H1 (cell line): ENCODE results near the gene EHBP1. TPM values are rescaled to one million over a fixed set of nuclear protein-coding genes. Genes with fewer than 3 reads are reported as not detected.

Experiments
- CTCF ChIA-PET: fragments of 300-600 bp; sonication (Branson Sonifier 250); formaldehyde crosslinking; loops from one replicate; lab custom pipeline; 2021; ENCODE audit not compliant: partially characterized antibody; lab: Charles Lee
- POLR2A ChIA-PET: fragments of 300-600 bp; sonication (Branson Sonifier 250); formaldehyde crosslinking; loops from one replicate; lab custom pipeline; 2021; ENCODE audit warnings: inconsistent platforms; ENCODE audit not compliant: partially characterized antibody; lab: Charles Lee
- DNase-seq, 2 experiments: peaks; one replicate each; pipeline versions ENCODE4 v3.0.0 to v3.0.0-alpha.2; 2010 to 2022; ENCODE audit warnings: low spot score in 2 of 2, low read depth in 1 of 2, mixed read lengths in 1 of 2
- FAIRE-seq: peaks from 2 replicates; lab custom pipeline; 2011; peaks lifted over from hg19 to GRCh38; lab: Jason Lieb, UNC
- H2AFZ ChIP-seq: 2 replicates; pipeline ENCODE4 v1.8.1; 2012; ENCODE audit warnings: low read length, inconsistent platforms
- H2AK5ac ChIP-seq: 2 replicates; pipeline ENCODE4 v1.6.1; 2013; ENCODE audit warnings: low read depth, low read length
- H2BK120ac ChIP-seq: replicated peaks from 2 replicates; pipeline ENCODE3; 2013; ENCODE audit warnings: low read depth, low read length, inconsistent platforms
- H2BK12ac ChIP-seq: 2 replicates; pipeline ENCODE4 v1.6.1; 2013; ENCODE audit warnings: low read depth, low read length
- H2BK15ac ChIP-seq: 2 replicates; pipeline ENCODE4 v1.6.1; 2013; ENCODE audit warnings: low read length
- H2BK20ac ChIP-seq: 2 replicates; pipeline ENCODE4 v1.6.1; 2013; ENCODE audit warnings: low read length
- H2BK5ac ChIP-seq: 2 replicates; pipeline ENCODE4 v1.6.1; 2013; ENCODE audit warnings: low read depth, low read length
- H3K14ac ChIP-seq: 2 replicates; pipeline ENCODE4 v1.6.1; 2013; ENCODE audit warnings: inconsistent platforms; ENCODE audit not compliant: insufficient read length
- H3K18ac ChIP-seq: 2 replicates; pipeline ENCODE4 v1.6.1; 2013; ENCODE audit warnings: low read length; ENCODE audit errors: extremely low read depth
- H3K23ac ChIP-seq: 2 replicates; pipeline ENCODE4 v1.6.1; 2013; ENCODE audit warnings: inconsistent platforms; ENCODE audit not compliant: insufficient read length
- H3K23me2 ChIP-seq: 2 replicates; pipeline ENCODE4 v1.6.1; 2013; ENCODE audit warnings: low read depth, low read length
- H3K27ac ChIP-seq: 2 replicates; pipeline ENCODE4 v1.6.1; 2011; ENCODE audit warnings: low read depth, low read length, inconsistent platforms
- H3K27me3 ChIP-seq, 4 experiments: replicated peaks in 1 of 4; 1 replicate in 1 of 4; 2 replicates in 3 of 4; pipeline versions ENCODE4 v1.6.1 to v1.8.1; 2011 to 2013; ENCODE audit warnings: low read length in 3 of 4, mild to moderate bottlenecking in 3 of 4, inconsistent platforms in 2 of 4, mixed read lengths in 2 of 4, moderate library complexity in 1 of 4; ENCODE audit not compliant: control insufficient read depth in 3 of 4, insufficient read depth in 3 of 4; ENCODE audit errors: extremely low read depth in 1 of 4
- H3K36me3 ChIP-seq, 4 experiments: 2 replicates each; pipeline versions ENCODE4 v1.6.1 to v1.8.1; 2011 to 2013; ENCODE audit warnings: mild to moderate bottlenecking in 4 of 4, low read length in 3 of 4, moderate library complexity in 2 of 4, control low read depth in 1 of 4, inconsistent platforms in 1 of 4; ENCODE audit not compliant: insufficient read depth in 4 of 4, control insufficient read depth in 2 of 4
- H3K4ac ChIP-seq: replicated peaks from 2 replicates; pipeline ENCODE3; 2013; ENCODE audit warnings: low read length, low read depth, mixed read lengths, inconsistent platforms; ENCODE audit not compliant: insufficient read length
- H3K4me1 ChIP-seq, 4 experiments: replicated peaks in 1 of 4; 1 replicate in 1 of 4; 2 replicates in 3 of 4; pipeline versions ENCODE4 v1.6.1 to v1.8.1; 2011 to 2013; ENCODE audit warnings: low read length in 3 of 4, inconsistent platforms in 2 of 4, mixed read lengths in 1 of 4; ENCODE audit not compliant: insufficient read depth in 4 of 4, control insufficient read depth in 3 of 4
- H3K4me2 ChIP-seq, 2 experiments: 2 replicates each; pipeline versions ENCODE4 v1.6.1 to v1.8.1; 2011 to 2013; ENCODE audit warnings: low read depth in 2 of 2, low read length in 2 of 2, control low read depth in 1 of 2, inconsistent platforms in 1 of 2, mild to moderate bottlenecking in 1 of 2; ENCODE audit not compliant: insufficient read depth in 1 of 2
- H3K4me3 ChIP-seq, 4 experiments: fragments of 200-600, 300-600 bp in 1 of 4; sonication (generic), shearing (Covaris generic), sonication (Bioruptor Twin) in 1 of 4; 2 replicates each; pipeline versions ENCODE4 v1.5.1 to v1.8.1; 2011 to 2016; ENCODE audit warnings: low read length in 4 of 4, low read depth in 3 of 4, control low read depth in 2 of 4, inconsistent platforms in 2 of 4, mild to moderate bottlenecking in 2 of 4, mixed read lengths in 1 of 4, moderate library complexity in 1 of 4; ENCODE audit not compliant: insufficient read depth in 2 of 4; ENCODE audit errors: extremely low read depth in 1 of 4
- H3K56ac ChIP-seq: replicated peaks from 2 replicates; pipeline ENCODE3; 2013; ENCODE audit warnings: low read depth, mild to moderate bottlenecking, mixed read lengths, low read length, inconsistent platforms; ENCODE audit not compliant: insufficient read length
- H3K79me1 ChIP-seq: 2 replicates; pipeline ENCODE4 v1.6.1; 2013; ENCODE audit warnings: low read depth, low read length, control low read depth
- H3K79me2 ChIP-seq, 2 experiments: 2 replicates each; pipeline versions ENCODE4 v1.6.1 to v1.8.1; 2012 to 2013; ENCODE audit warnings: low read length in 2 of 2, mild to moderate bottlenecking in 2 of 2, inconsistent platforms in 1 of 2; ENCODE audit not compliant: insufficient read depth in 2 of 2, control insufficient read depth in 1 of 2
- H3K9ac ChIP-seq, 4 experiments: replicated peaks in 1 of 4; 1 replicate in 1 of 4; 2 replicates in 3 of 4; pipeline versions ENCODE4 v1.6.1 to v1.8.1; 2011 to 2013; ENCODE audit warnings: low read depth in 3 of 4, low read length in 3 of 4, control low read depth in 2 of 4, mild to moderate bottlenecking in 2 of 4, moderate library complexity in 2 of 4, inconsistent platforms in 1 of 4; ENCODE audit errors: extremely low read depth in 1 of 4
- H3K9me3 ChIP-seq, 2 experiments: 2 replicates each; pipeline versions ENCODE4 v1.6.1 to v1.8.1; 2012 to 2013; ENCODE audit warnings: mild to moderate bottlenecking in 2 of 2, moderate library complexity in 2 of 2, control low read depth in 1 of 2, inconsistent platforms in 1 of 2, low read depth in 1 of 2, low read length in 1 of 2, mixed read lengths in 1 of 2; ENCODE audit not compliant: insufficient read depth in 2 of 2
- H4K20me1 ChIP-seq, 2 experiments: replicated peaks in 1 of 2; 2 replicates each; pipeline versions ENCODE3 to v1.8.1; 2011 to 2013; ENCODE audit warnings: inconsistent platforms in 2 of 2, low read length in 2 of 2, mild to moderate bottlenecking in 1 of 2; ENCODE audit not compliant: insufficient read depth in 2 of 2, control insufficient read depth in 1 of 2
- H4K5ac ChIP-seq: 2 replicates; pipeline ENCODE4 v1.6.1; 2013; ENCODE audit warnings: low read length, low read depth, mixed read lengths, inconsistent platforms; ENCODE audit not compliant: insufficient read length
- H4K8ac ChIP-seq: 2 replicates; pipeline ENCODE4 v1.8.0; 2013; ENCODE audit warnings: mild to moderate bottlenecking, moderate library complexity, low read length, inconsistent platforms; ENCODE audit not compliant: insufficient read depth; ENCODE audit errors: extremely low read depth
- H4K91ac ChIP-seq: replicated peaks from 2 replicates; pipeline ENCODE3; 2013; ENCODE audit warnings: low read length, mixed read lengths, inconsistent platforms; ENCODE audit not compliant: insufficient read length
- ASH2L ChIP-seq: fragments of 200-600, 300-600 bp; sonication (generic); IDR thresholded peaks from one replicate; pipeline ENCODE4 v1.7.1; 2017; ENCODE audit warnings: low read length
- EGR1 ChIP-seq: IDR thresholded peaks from 2 replicates; pipeline ENCODE4 v1.6.1; 2011; ENCODE audit warnings: low read depth, low read length, borderline replicate concordance
- JUN ChIP-seq: IDR thresholded peaks from 2 replicates; pipeline ENCODE4 v1.6.1; 2011; ENCODE audit warnings: low read depth, mild to moderate bottlenecking, improper control_type of control experiment, low read length
- KDM5A ChIP-seq: fragments of 200-600 bp; IDR thresholded peaks from 2 replicates; pipeline ENCODE4 v1.7.1; 2012; ENCODE audit warnings: mild to moderate bottlenecking, low read length, inconsistent platforms, mixed read lengths
- WGBS, 2 experiments: shearing (Covaris generic) in 1 of 2; methylation state at CpG; one replicate each; pipeline versions ENCODE4 v1.1.6 to v1.1.7; 2013 to 2015; ENCODE audit warnings: low lambda C conversion rate in 2 of 2, mixed read lengths in 2 of 2, inconsistent platforms in 1 of 2, low coverage in 1 of 2, missing lambda C conversion rate in 1 of 2; ENCODE audit not compliant: insufficient replicate concordance in 2 of 2, insufficient coverage in 1 of 2, insufficient read length in 1 of 2; ENCODE audit errors: extremely low coverage in 1 of 2, missing lambda C conversion rate in 1 of 2; 5-methylcytosine and 5-hydroxymethylcytosine counted together
- polyA plus RNA-seq, 7 experiments: library from polyadenylated mRNA; depleted of rRNA in 3 of 7; stranded (reverse) in 5 of 7; unstranded in 2 of 7; fragments of >200 nt in 5 of 7; fragments of 200-250 nt in 2 of 7; gene quantifications; 1 replicate in 5 of 7; 2 replicates in 1 of 7; 4 replicates in 1 of 7; pipeline versions ENCODE4 v1.2.1 to v1.2.3, GENCODE V29; 2011 to 2013; ENCODE audit warnings: missing spikeins in 2 of 7, mixed read lengths in 2 of 7
- total RNA-seq: library from RNA; stranded (reverse); fragmentation: NEBNext Ultra II Directional; extraction: Animal tissue kit (Norgen Biotek cat#: 25700); gene quantifications from 2 replicates; pipeline ENCODE4 v1.2.1, GENCODE V29; 2021

EHBP1 gene
- total and polyA plus RNA-seq, 2 of the 8 experiments (the other 6 are each of a cell fraction or from before 2014, with no cell fraction given) = 12.0 to 64.1 TPM

- DNase-seq (no peak), FAIRE-seq (no peak)
- ChIA-PET CTCF (interaction anchor here (1.1 kb wide), 1 partner anchor 24 kb away, joined by 4 read pairs; no protein-coding TSS in a partner anchor), POLR2A (no interaction called here)
- no peak overlapping the region for H2BK5ac ChIP-seq
- H3K79me1 ChIP-seq = no peaks in the 10 kb centered on the region
- no peak overlapping the region for H2BK20ac ChIP-seq
- H3K27me3 ChIP-seq = no peaks in the 10 kb centered on the region
- H4K20me1 ChIP-seq = no peaks in the 10 kb centered on the region
- no peak overlapping the region for H3K9ac ChIP-seq
- no peaks in the 10 kb centered on the region for H3K23me2 ChIP-seq
- WGBS, 2 experiments = 100% methylated on average over 1 of the region's 1 CpG; no CpG with 5 or more reads in 1 of the 2 experiments
- H2BK15ac ChIP-seq = no peak overlapping the region
- H3K4me2 ChIP-seq = no peak overlapping the region
- H2AFZ ChIP-seq = no peak overlapping the region
- no peak overlapping the region for H2BK120ac ChIP-seq
- H3K4me3 ChIP-seq = no peak overlapping the region
- no peak overlapping the region for H4K8ac ChIP-seq
- H4K5ac ChIP-seq = no peak overlapping the region
- no peaks in the 10 kb centered on the region for H3K79me2 ChIP-seq
- no peak overlapping the region for H4K91ac ChIP-seq
- H3K4ac ChIP-seq = no peak overlapping the region
- no peaks in the 10 kb centered on the region for H3K9me3 ChIP-seq
- TF ChIP-seq ASH2L = no peak
- TF ChIP-seq EGR1 = no peak
- TF ChIP-seq KDM5A = no peak
- TF ChIP-seq JUN = no peak
- no peak overlapping the region for H3K27ac ChIP-seq
- H2BK12ac ChIP-seq = no peak overlapping the region
- no peak overlapping the region for H3K23ac ChIP-seq
- peaks cover 0 to 7% (median 3%) of the 10 kb centered on the region in 4 experiments; a peak in 5 of 8 replicates for H3K36me3 ChIP-seq
- no peak overlapping the region for H3K18ac ChIP-seq
- no peak overlapping the region for H3K14ac ChIP-seq
- no peak overlapping the region for H3K56ac ChIP-seq
- no peak overlapping the region for H2AK5ac ChIP-seq
- H3K4me1 ChIP-seq = no peaks in the 10 kb centered on the region
These were observed 293.4 kb downstream of the EHBP1 start for GRCh38 chr2:62998949-62999348.
